ENCODE measurements around the gene PPFIBP2. TPM values are rescaled to one million over a fixed set of nuclear protein-coding genes. Genes with fewer than 3 reads are reported as not detected.
A peak's percentile ranks its signal among the peaks of the same experiment; 100 is the strongest.

PPFIBP2 gene
- total RNA-seq, 8 experiments from 2014 or later: 0.92 to 132 (median 10.5) TPM

GRCh38 chr11:7683571-7683970, 169.8 kb downstream of the PPFIBP2 start:
- WGBS, 10 experiments: 44 to 100% (median 66%) methylated on average over 1 to 2 of the region's 2 CpGs
- no peak for ATAC-seq (replicated peaks in 6 of 8)
- no peaks in the 10 kb centered on the region for H3K4me1 ChIP-seq (replicated peaks in 1 of 2)
- no peak overlapping the region for H3K27ac ChIP-seq
- H3K4me3 ChIP-seq: no peak overlapping the region
- in situ Hi-C loops (cut with MboI; ENCODE audit: low pct_unique_long_range_greater_than_20kb in 2 of 9, low sequenced_read_pairs in 9 of 9, unreplicated experiment in 9 of 9): loop anchor here in 4 of 9 experiments (25.0 kb wide), 3 partner anchors 546 to 596 kb away; partner anchors contain the start of gene RBMXL2 (in 2 of the 4)

- 37 to 100% (median 85%) methylated on average over 2 to 4 of the region's 4 CpGs; no CpG with 5 or more reads in 2 of the 10 experiments for WGBS, 10 experiments
- in situ Hi-C loops (cut with MboI; ENCODE audit: low pct_unique_long_range_greater_than_20kb in 2 of 9, low sequenced_read_pairs in 9 of 9, unreplicated experiment in 9 of 9): loop anchor here in 4 of 9 experiments (25.0 kb wide), 3 partner anchors 549 to 599 kb away; partner anchors contain the start of gene RBMXL2 (in 2 of the 4)
Measured at GRCh38 chr11:7686761-7687160, 173.0 kb downstream of the PPFIBP2 start.

DNA sequence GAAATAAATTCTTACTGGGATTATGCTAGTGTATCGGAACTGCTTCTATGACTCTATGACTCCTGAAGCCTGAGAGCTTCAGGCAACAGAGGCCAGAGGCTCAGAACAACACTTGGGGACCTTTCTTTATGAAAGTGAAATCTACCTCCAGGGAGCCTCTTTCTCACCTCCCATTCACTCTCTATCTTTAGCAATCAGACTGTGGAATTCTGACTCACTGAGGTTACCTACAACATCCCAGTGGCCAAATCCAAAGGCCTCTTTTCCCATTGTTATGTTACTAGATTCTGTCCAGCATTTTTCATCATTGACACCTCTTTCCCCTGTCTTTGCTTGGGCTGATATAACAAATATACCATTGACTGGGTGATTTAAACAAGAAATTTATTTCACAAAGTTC, 173.6 kb downstream of the PPFIBP2 start:
- 71 to 100% (median 100%) methylated on average over 1 of the region's 1 CpG; no CpG with 5 or more reads in 2 of the 10 experiments for WGBS, 10 experiments

More at GRCh38 chr11:7686761-7687160, 173.0 kb downstream of the PPFIBP2 start:
- no peak for ATAC-seq (replicated peaks in 6 of 8)
- Histone ChIP-seq H3K4me1 (replicated peaks in 1 of 2) (no peaks in the 10 kb centered on the region), H3K27ac (no peak overlapping the region), H3K4me3 (no peak overlapping the region)

GRCh38 chr11:7688238-7688826, 174.5 kb downstream of the PPFIBP2 start:
- in situ Hi-C loops (cut with MboI; ENCODE audit: low pct_unique_long_range_greater_than_20kb in 2 of 9, low sequenced_read_pairs in 9 of 9, unreplicated experiment in 9 of 9): loop anchor here in 4 of 9 experiments (25.0 kb wide), 3 partner anchors 551 to 601 kb away; partner anchors contain the start of gene RBMXL2 (in 2 of the 4)
- WGBS, 10 experiments: 0 to 21% (median 6%) methylated on average over 2 to 4 of the region's 4 CpGs; no CpG with 5 or more reads in 1 of the 10 experiments
- ATAC-seq (replicated peaks in 6 of 8): peak in 3 of 8 experiments; percentile 34 to 61 (median 45)
- Histone ChIP-seq H3K27ac (no peak overlapping the region), H3K4me3 (no peak overlapping the region), H3K4me1 (replicated peaks in 1 of 2) (no peaks in the 10 kb centered on the region)

More for the DNA sequence above, 173.6 kb downstream of the PPFIBP2 start:
- Histone ChIP-seq H3K4me3 (no peak overlapping the region), H3K27ac (no peak overlapping the region), H3K4me1 (replicated peaks in 1 of 2) (no peaks in the 10 kb centered on the region)
- ATAC-seq (replicated peaks in 6 of 8): no peak
- in situ Hi-C loops (cut with MboI; ENCODE audit: low pct_unique_long_range_greater_than_20kb in 2 of 9, low sequenced_read_pairs in 9 of 9, unreplicated experiment in 9 of 9): loop anchor here in 4 of 9 experiments (25.0 kb wide), 3 partner anchors 550 to 600 kb away; partner anchors contain the start of gene RBMXL2 (in 2 of the 4)

GRCh38 chr11:7689239-7689638, 175.4 kb downstream of the PPFIBP2 start:
- Histone ChIP-seq H3K4me3 (no peak overlapping the region), H3K27ac (no peak overlapping the region), H3K4me1 (replicated peaks in 1 of 2) (no peaks in the 10 kb centered on the region)
- 0 to 90% (median 63%) methylated on average over 1 to 3 of the region's 4 CpGs; no CpG with 5 or more reads in 1 of the 10 experiments for WGBS, 10 experiments
- in situ Hi-C loops (cut with MboI; ENCODE audit: low pct_unique_long_range_greater_than_20kb in 2 of 9, low sequenced_read_pairs in 9 of 9, unreplicated experiment in 9 of 9): loop anchor here in 4 of 9 experiments (25.0 kb wide), 3 partner anchors 552 to 602 kb away; partner anchors contain the start of gene RBMXL2 (in 2 of the 4)
- ATAC-seq (replicated peaks in 6 of 8): no peak

DNA sequence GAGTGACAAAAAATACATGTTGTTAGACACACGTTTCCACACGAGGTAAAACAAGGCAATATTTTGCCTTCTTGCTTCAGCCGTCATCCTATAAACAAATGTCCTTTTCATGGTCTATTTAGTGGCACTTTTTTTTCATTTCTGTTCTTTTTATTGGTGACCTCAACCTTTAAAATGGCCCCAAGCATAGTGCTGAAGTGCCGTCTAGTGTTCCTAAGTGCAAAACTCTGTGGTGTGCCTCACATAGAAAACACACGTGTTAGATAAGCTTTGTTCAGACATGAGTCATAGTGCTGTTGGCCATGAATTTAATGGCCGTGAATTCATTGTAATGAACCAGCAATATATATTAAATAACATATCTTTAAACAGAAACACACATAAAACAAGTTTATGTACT, 176.8 kb downstream of the PPFIBP2 start:
- in situ Hi-C loops (cut with MboI; ENCODE audit: low pct_unique_long_range_greater_than_20kb in 2 of 9, low sequenced_read_pairs in 9 of 9, unreplicated experiment in 9 of 9): loop anchor here in 4 of 9 experiments (25.0 kb wide), 3 partner anchors 553 to 603 kb away; partner anchors contain the start of gene RBMXL2 (in 2 of the 4)
- Histone ChIP-seq H3K4me1 (replicated peaks in 1 of 2) (no peaks in the 10 kb centered on the region), H3K4me3 (no peak overlapping the region), H3K27ac (no peak overlapping the region)
- ATAC-seq (replicated peaks in 6 of 8): peak in 5 of 8 experiments; percentile 61 to 88 (median 82)
- WGBS, 10 experiments: 23 to 100% (median 53%) methylated on average over 1 to 6 of the region's 6 CpGs; no CpG with 5 or more reads in 1 of the 10 experiments

- 58 to 90% (median 79%) methylated on average over 2 to 6 of the region's 6 CpGs; no CpG with 5 or more reads in 1 of the 10 experiments for WGBS, 10 experiments
Measured at GRCh38 chr11:7691759-7692350, 178.1 kb downstream of the PPFIBP2 start.

DNA sequence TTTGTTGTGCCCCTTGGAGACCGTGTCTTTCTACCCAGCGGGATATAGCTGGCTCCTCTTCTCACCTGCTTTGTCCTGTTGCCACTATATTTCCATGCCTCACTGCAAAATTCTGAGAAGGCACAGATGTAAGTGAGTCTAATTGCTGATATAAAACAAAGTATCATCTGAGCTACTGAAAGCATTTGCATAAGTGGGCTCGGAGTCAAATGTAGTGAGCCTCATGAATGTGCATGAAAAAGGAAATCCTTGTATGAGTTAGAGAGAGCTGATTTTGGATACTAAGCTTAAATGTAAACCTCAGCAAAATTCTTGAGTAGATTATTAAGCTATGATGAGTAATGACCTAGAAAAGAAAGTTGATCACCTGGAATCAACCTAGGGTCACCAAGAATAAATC, 178.6 kb downstream of the PPFIBP2 start:
- Histone ChIP-seq H3K4me3 (no peak overlapping the region), H3K4me1 (replicated peaks in 1 of 2) (no peaks in the 10 kb centered on the region), H3K27ac (no peak overlapping the region)
- ATAC-seq (replicated peaks in 6 of 8): no peak
- in situ Hi-C loops (cut with MboI; ENCODE audit: low pct_unique_long_range_greater_than_20kb in 2 of 9, low sequenced_read_pairs in 9 of 9, unreplicated experiment in 9 of 9): loop anchor here in 4 of 9 experiments (25.0 kb wide), 3 partner anchors 555 to 605 kb away; partner anchors contain the start of gene RBMXL2 (in 2 of the 4)
- WGBS, 10 experiments: 0 to 100% (median 89%) methylated on average over 1 to 3 of the region's 3 CpGs; no CpG with 5 or more reads in 2 of the 10 experiments

More at GRCh38 chr11:7691759-7692350, 178.1 kb downstream of the PPFIBP2 start:
- Histone ChIP-seq H3K4me3 (no peak overlapping the region), H3K4me1 (replicated peaks in 1 of 2) (no peaks in the 10 kb centered on the region), H3K27ac (no peak overlapping the region)
- in situ Hi-C loops (cut with MboI; ENCODE audit: low pct_unique_long_range_greater_than_20kb in 2 of 9, low sequenced_read_pairs in 9 of 9, unreplicated experiment in 9 of 9): loop anchor here in 4 of 9 experiments (25.0 kb wide), 3 partner anchors 555 to 605 kb away; partner anchors contain the start of gene RBMXL2 (in 2 of the 4)
- ATAC-seq (replicated peaks in 6 of 8): no peak

- ATAC-seq (replicated peaks in 6 of 8): no peak
- Histone ChIP-seq H3K4me3 (no peak overlapping the region), H3K4me1 (replicated peaks in 1 of 2) (no peaks in the 10 kb centered on the region), H3K27ac (no peak overlapping the region)
- 47 to 92% (median 77%) methylated on average over 2 to 3 of the region's 3 CpGs; no CpG with 5 or more reads in 2 of the 10 experiments for WGBS, 10 experiments
- in situ Hi-C loops (cut with MboI; ENCODE audit: low pct_unique_long_range_greater_than_20kb in 2 of 9, low sequenced_read_pairs in 9 of 9, unreplicated experiment in 9 of 9): loop anchor here in 4 of 9 experiments (25.0 kb wide), 3 partner anchors 557 to 607 kb away; partner anchors contain the start of gene RBMXL2 (in 2 of the 4)
Measured at GRCh38 chr11:7694235-7694634, 180.4 kb downstream of the PPFIBP2 start.

GRCh38 chr11:7696424-7696823, 182.6 kb downstream of the PPFIBP2 start:
- 17 to 100% (median 62%) methylated on average over 1 to 5 of the region's 5 CpGs; no CpG with 5 or more reads in 3 of the 10 experiments for WGBS, 10 experiments
- ATAC-seq (replicated peaks in 6 of 8): no peak
- in situ Hi-C loops (cut with MboI; ENCODE audit: low pct_unique_long_range_greater_than_20kb in 2 of 9, low sequenced_read_pairs in 9 of 9, unreplicated experiment in 9 of 9): loop anchor here in 4 of 9 experiments (25.0 kb wide), 3 partner anchors 559 to 609 kb away; partner anchors contain the start of gene RBMXL2 (in 2 of the 4)

More at GRCh38 chr11:7696424-7696823, 182.6 kb downstream of the PPFIBP2 start:
- Histone ChIP-seq H3K4me1 (replicated peaks in 1 of 2) (no peaks in the 10 kb centered on the region), H3K4me3 (no peak overlapping the region), H3K27ac (no peak overlapping the region)
